CD4-positive, alpha-beta T cell (primary cell): ENCODE results near the gene CDK6. TPM values are rescaled to one million over a fixed set of nuclear protein-coding genes. Genes with fewer than 3 reads are reported as not detected.

Source experiments
- ATAC-seq: fragments of 200-7000 bp; cut with Tn5 transposase; one replicate; pipeline ENCODE4 v1.10.0; 2022; ENCODE audit warnings: mild to moderate bottlenecking; ENCODE audit not compliant: poor library complexity
- CTCF ChIA-PET: fragments of 350-600 bp; sonication (Branson Sonifier 250); formaldehyde crosslinking; loops from one replicate; lab custom pipeline; 2021; ENCODE audit warnings: antibody characterized with exemption, inconsistent platforms; lab: Charles Lee
- POLR2A ChIA-PET: fragments of 350-600 bp; sonication (Branson Sonifier 250); formaldehyde crosslinking; loops from one replicate; lab custom pipeline; 2021; ENCODE audit warnings: antibody characterized with exemption, inconsistent platforms; lab: Charles Lee
- DNase-seq, 14 experiments: peaks; one replicate each; pipeline ENCODE4 v3.0.0-alpha.2; 2013 to 2020; ENCODE audit warnings: mixed read lengths in 2 of 14
- H3K27ac ChIP-seq, 2 donors: one replicate each; pipeline versions ENCODE4 v1.5.1 to v1.7.0; 2013; ENCODE audit warnings: low read length in 2 of 2, low read depth in 1 of 2, mild to moderate bottlenecking in 1 of 2
- H3K27me3 ChIP-seq, 2 experiments: 1 replicate in 1 of 2; 2 replicates in 1 of 2; pipeline versions ENCODE4 v1.6.1 to v1.7.0; 2013; ENCODE audit warnings: low read length in 2 of 2, control low read depth in 1 of 2, mild to moderate bottlenecking in 1 of 2, moderate library complexity in 1 of 2; ENCODE audit not compliant: insufficient read depth in 2 of 2, control insufficient read depth in 1 of 2
- H3K36me3 ChIP-seq: one replicate; pipeline ENCODE4 v1.6.1; 2013; ENCODE audit warnings: low read length, control low read depth; ENCODE audit not compliant: insufficient read depth
- H3K4me1 ChIP-seq: one replicate; pipeline ENCODE4 v1.6.1; 2013; ENCODE audit warnings: low read length, control low read depth; ENCODE audit not compliant: insufficient read depth
- H3K4me3 ChIP-seq: one replicate; pipeline ENCODE4 v1.5.1; 2013; ENCODE audit warnings: mild to moderate bottlenecking, low read length, moderate library complexity
- H3K9me3 ChIP-seq, 2 experiments: 1 replicate in 1 of 2; 2 replicates in 1 of 2; pipeline versions ENCODE4 v1.6.1 to v1.7.0; 2013; ENCODE audit warnings: low read length in 2 of 2, mild to moderate bottlenecking in 2 of 2, control low read depth in 1 of 2, moderate library complexity in 1 of 2; ENCODE audit not compliant: control insufficient read depth in 1 of 2, insufficient read depth in 1 of 2
- H3K27ac Mint-ChIP-seq: one replicate; pipeline ENCODE4 v1.8.0; 2020; ENCODE audit warnings: mixed read lengths
- H3K27me3 Mint-ChIP-seq: one replicate; pipeline ENCODE4 v1.8.0; 2021; ENCODE audit warnings: mixed read lengths
- H3K36me3 Mint-ChIP-seq: one replicate; pipeline ENCODE4 v1.8.0; 2021; ENCODE audit warnings: low read depth, mixed read lengths
- H3K4me1 Mint-ChIP-seq: one replicate; pipeline ENCODE4 v1.8.0; 2021; ENCODE audit warnings: low read depth, mixed read lengths
- H3K4me3 Mint-ChIP-seq: one replicate; pipeline ENCODE4 v1.8.0; 2020; ENCODE audit warnings: mild to moderate bottlenecking, mixed read lengths
- H3K9me3 Mint-ChIP-seq: one replicate; pipeline ENCODE4 v1.8.0; 2020; ENCODE audit warnings: mixed read lengths
- intact Hi-C, 2 experiments: fragments of 100-400 bp; cut with DNase I in 1 of 2; cut with micrococcal nuclease in 1 of 2; formaldehyde crosslinking; loops; one replicate each; pipeline versions ENCODE4 v1.15.1 to v1.9.0; 2023 to 2025; cut with DNase I, micrococcal nuclease
- total RNA-seq, 174 experiments: library from RNA in 2 of 174; stranded (reverse) in 2 of 174; gene quantifications; one replicate each; pipeline ENCODE4 v1.2.3 and lab custom pipeline; 2021 to 2026
- TF ChIP-seq, protein P1 (sequence below): fragments of 200-600 bp; IDR thresholded peaks from one replicate; pipeline ENCODE4 v1.8.0; 2022; ENCODE audit warnings: antibody characterized with exemption, mild to moderate bottlenecking

The CDK6 gene
- total RNA-seq, 2 experiments from 2014 or later, result 13.0 to 13.7 TPM

DNA sequence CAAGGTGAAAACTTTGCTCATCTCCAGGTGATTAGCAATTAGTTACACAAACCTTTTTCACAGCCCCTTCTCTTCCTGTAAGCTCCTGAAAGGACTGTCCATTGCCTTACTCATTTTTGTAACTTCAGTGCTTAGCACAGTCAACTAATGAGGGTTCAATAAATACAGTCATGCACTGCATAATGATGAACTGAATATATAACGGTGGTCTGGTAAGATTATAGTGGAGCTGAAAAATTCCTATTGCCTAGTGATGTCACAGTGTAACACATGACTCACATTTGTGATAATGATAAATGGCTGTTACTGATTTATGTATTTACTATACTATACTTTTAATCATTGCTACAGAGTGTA lies 233.3 kb downstream of the CDK6 start:
- H3K4me3 Mint-ChIP-seq, result no peak overlapping the region
- H3K4me1 Mint-ChIP-seq, result no peaks in the 10 kb centered on the region
- H3K27me3 ChIP-seq, result no peaks in the 10 kb centered on the region
- no peak for ATAC-seq
- H3K4me1 ChIP-seq, result no peaks in the 10 kb centered on the region
- no peaks in the 10 kb centered on the region for H3K36me3 Mint-ChIP-seq
- ChIA-PET POLR2A (no interaction called here), CTCF (interaction anchor here (1.2 to 1.4 kb wide), 3 partner anchors 12 to 74 kb away, joined by 4 to 6 read pairs (median 4); partner anchors contain the start of genes FAM133B, PEX1 and RBM48)
- no peak overlapping the region for H3K27ac Mint-ChIP-seq
- peaks cover 4% of the 10 kb centered on the region for H3K36me3 ChIP-seq
- H3K9me3 Mint-ChIP-seq, result no peaks in the 10 kb centered on the region
- no peaks in the 10 kb centered on the region for H3K9me3 ChIP-seq
- no peak overlapping the region for H3K27ac ChIP-seq
- no peaks in the 10 kb centered on the region for H3K27me3 Mint-ChIP-seq
- intact Hi-C loops, result no loop called here
- TF ChIP-seq, protein P1, sequence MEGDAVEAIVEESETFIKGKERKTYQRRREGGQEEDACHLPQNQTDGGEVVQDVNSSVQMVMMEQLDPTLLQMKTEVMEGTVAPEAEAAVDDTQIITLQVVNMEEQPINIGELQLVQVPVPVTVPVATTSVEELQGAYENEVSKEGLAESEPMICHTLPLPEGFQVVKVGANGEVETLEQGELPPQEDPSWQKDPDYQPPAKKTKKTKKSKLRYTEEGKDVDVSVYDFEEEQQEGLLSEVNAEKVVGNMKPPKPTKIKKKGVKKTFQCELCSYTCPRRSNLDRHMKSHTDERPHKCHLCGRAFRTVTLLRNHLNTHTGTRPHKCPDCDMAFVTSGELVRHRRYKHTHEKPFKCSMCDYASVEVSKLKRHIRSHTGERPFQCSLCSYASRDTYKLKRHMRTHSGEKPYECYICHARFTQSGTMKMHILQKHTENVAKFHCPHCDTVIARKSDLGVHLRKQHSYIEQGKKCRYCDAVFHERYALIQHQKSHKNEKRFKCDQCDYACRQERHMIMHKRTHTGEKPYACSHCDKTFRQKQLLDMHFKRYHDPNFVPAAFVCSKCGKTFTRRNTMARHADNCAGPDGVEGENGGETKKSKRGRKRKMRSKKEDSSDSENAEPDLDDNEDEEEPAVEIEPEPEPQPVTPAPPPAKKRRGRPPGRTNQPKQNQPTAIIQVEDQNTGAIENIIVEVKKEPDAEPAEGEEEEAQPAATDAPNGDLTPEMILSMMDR, result no peak
- no peak for DNase-seq
- H3K4me3 ChIP-seq, result no peak overlapping the region

DNA sequence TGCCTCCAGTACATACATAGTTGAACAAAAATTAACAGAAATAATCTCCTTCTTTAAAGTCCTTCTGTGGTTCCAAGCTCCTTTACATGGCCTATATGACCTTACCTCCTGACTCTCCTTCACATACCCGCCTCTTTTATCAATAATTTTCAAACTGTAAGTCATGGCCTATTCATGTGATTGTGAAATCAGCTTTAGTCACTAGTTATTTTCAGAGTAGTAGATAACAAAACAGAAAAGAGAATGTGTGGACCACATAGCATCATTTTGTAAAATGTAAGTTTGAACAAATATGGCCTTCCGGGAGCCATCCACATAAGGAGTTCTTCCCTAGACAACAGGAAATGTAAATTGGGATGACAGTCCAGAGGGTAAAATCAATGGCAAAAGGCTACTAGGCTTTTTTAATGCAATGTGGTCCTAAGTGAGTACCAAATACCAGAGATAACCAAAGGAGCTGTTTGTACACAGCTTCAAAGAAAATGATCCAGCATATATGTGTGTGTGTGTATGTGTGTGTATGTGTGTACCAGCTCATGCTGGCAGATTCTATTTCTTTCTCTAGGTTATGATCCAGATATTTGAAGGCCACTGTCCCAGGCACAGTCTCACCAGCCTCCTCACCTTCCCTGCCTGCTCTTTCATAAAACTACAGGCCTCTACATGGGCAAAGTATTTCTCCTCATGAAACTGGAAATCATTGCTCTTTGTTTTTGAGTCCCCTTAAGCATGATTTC lies 233.9 kb downstream of the CDK6 start:
- no peaks in the 10 kb centered on the region for H3K9me3 Mint-ChIP-seq
- Histone ChIP-seq H3K4me1 (no peaks in the 10 kb centered on the region), H3K36me3 (peaks cover 4% of the 10 kb centered on the region), H3K27ac (no peak overlapping the region), H3K27me3 (no peaks in the 10 kb centered on the region), H3K4me3 (no peak overlapping the region), H3K9me3 (no peaks in the 10 kb centered on the region)
- H3K27ac Mint-ChIP-seq, result no peak overlapping the region
- H3K36me3 Mint-ChIP-seq, result no peaks in the 10 kb centered on the region
- POLR2A ChIA-PET, result no interaction called here
- DNase-seq, result no peak
- no peak for ATAC-seq
- H3K27me3 Mint-ChIP-seq, result no peaks in the 10 kb centered on the region
- no peak overlapping the region for H3K4me3 Mint-ChIP-seq
- intact Hi-C loops, result no loop called here
- TF ChIP-seq, protein P1, result no peak
- no peaks in the 10 kb centered on the region for H3K4me1 Mint-ChIP-seq
- CTCF ChIA-PET, result interaction anchor here (1.2 to 1.4 kb wide), 3 partner anchors 12 to 74 kb away, joined by 4 to 6 read pairs (median 4); partner anchors contain the start of genes FAM133B, PEX1 and RBM48

DNA sequence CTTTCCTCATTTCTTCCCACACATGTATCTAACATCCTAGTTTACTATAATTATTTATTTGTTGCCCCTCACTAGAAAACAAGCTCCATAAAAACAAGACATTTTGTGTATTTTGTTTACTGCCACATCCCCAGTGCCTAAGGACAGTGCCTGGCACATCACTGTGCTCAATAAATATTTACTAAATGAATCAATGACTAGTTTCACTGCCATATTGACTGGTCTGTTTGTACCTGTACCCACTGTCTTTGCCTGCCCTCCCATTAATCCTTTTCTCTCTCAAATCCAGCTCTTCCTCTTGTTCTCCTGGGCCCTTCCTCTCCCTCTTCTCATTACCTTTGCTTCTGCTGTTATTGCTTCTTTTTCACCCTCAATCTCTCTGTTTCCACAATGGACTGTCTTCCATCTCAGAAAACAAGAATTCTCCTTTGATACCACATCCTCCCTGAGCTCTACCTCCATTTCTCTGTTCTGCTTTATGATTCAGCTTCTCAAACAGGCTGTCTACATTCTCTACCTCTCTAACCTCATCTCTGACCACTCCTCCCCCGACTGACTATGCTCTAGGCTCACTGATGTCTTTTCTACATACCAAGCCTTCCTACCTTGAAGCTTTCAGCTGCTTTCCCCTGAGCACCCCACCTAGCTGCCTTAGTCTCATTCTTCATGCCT lies 237.9 kb downstream of the CDK6 start:
- H3K27me3 ChIP-seq, result no peaks in the 10 kb centered on the region
- Mint-ChIP-seq H3K36me3 (no peaks in the 10 kb centered on the region), H3K27me3 (no peaks in the 10 kb centered on the region), H3K4me3 (no peak overlapping the region), H3K9me3 (no peaks in the 10 kb centered on the region), H3K27ac (no peak overlapping the region), H3K4me1 (no peaks in the 10 kb centered on the region)
- TF ChIP-seq, protein P1, result no peak
- H3K27ac ChIP-seq, result no peak overlapping the region
- CTCF ChIA-PET, result interaction anchor here (0.6 kb wide), 1 partner anchor 22 kb away, joined by 3 read pairs; no protein-coding TSS in a partner anchor
- DNase-seq (no peak), ATAC-seq (no peak)
- no peaks in the 10 kb centered on the region for H3K4me1 ChIP-seq
- H3K9me3 ChIP-seq, result no peaks in the 10 kb centered on the region
- intact Hi-C loops, result no loop called here
- no peak overlapping the region for H3K4me3 ChIP-seq
- H3K36me3 ChIP-seq, result no peaks in the 10 kb centered on the region
- POLR2A ChIA-PET, result interaction anchor here (1.0 to 1.4 kb wide), 2 partner anchors 8 to 9 kb away, joined by 4 to 5 read pairs; no protein-coding TSS in a partner anchor
